Measurements from ENCODE around the gene LGR6.

LGR6 gene

GRCh38 chr1:202282025-202282371, 88.4 kb downstream of the LGR6 start:
- ChIA-PET CTCF (interaction anchor here (0.6 to 3.5 kb wide), 13 partner anchors 8 to 950 kb away, joined by 3 to 22 read pairs (median 5); partner anchors contain the start of gene LGR6), POLR2A (interaction anchor here (1.5 kb wide), 1 partner anchor 31 kb away, joined by 4 read pairs; no protein-coding TSS in a partner anchor)
- H3K4me1 ChIP-seq (ENCODE audit: control insufficient read depth, insufficient read depth, low read length) = peaks cover 17% of the 10 kb centered on the region
- no peak overlapping the region for H3K27ac ChIP-seq (ENCODE audit: extremely low read depth, low read depth, low read length)
- H3K36me3 ChIP-seq (ENCODE audit: control insufficient read depth in 2 of 2, insufficient read depth in 1 of 2, low read length in 2 of 2) = no peaks in the 10 kb centered on the region
- H3K9me3 ChIP-seq (ENCODE audit: control insufficient read depth, insufficient read depth, low read depth, low read length) = no peaks in the 10 kb centered on the region
- H3K4me3 ChIP-seq (ENCODE audit: low read depth, low read length) = no peak overlapping the region
- TF ChIP-seq, protein P1, sequence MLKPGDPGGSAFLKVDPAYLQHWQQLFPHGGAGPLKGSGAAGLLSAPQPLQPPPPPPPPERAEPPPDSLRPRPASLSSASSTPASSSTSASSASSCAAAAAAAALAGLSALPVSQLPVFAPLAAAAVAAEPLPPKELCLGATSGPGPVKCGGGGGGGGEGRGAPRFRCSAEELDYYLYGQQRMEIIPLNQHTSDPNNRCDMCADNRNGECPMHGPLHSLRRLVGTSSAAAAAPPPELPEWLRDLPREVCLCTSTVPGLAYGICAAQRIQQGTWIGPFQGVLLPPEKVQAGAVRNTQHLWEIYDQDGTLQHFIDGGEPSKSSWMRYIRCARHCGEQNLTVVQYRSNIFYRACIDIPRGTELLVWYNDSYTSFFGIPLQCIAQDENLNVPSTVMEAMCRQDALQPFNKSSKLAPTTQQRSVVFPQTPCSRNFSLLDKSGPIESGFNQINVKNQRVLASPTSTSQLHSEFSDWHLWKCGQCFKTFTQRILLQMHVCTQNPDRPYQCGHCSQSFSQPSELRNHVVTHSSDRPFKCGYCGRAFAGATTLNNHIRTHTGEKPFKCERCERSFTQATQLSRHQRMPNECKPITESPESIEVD (tag by site-specific recombination; IDR thresholded peaks at IDR 0.05) = no peak
- TF ChIP-seq ZNF600 (tag by site-specific recombination; IDR thresholded peaks at IDR 0.05) (no peak), ZNF311 (tag by site-specific recombination; IDR thresholded peaks at IDR 0.05; ENCODE audit: borderline replicate concordance) (no peak), ZNF623 (tag by site-specific recombination; IDR thresholded peaks at IDR 0.05) (no peak), ZNF16 (tag by site-specific recombination; IDR thresholded peaks at IDR 0.05; ENCODE audit: low read depth) (no peak), KLF7 (tag by site-specific recombination; IDR thresholded peaks at IDR 0.05; ENCODE audit: borderline replicate concordance) (no peak), ZNF248 (tag by site-specific recombination; IDR thresholded peaks at IDR 0.05) (no peak)

DNA sequence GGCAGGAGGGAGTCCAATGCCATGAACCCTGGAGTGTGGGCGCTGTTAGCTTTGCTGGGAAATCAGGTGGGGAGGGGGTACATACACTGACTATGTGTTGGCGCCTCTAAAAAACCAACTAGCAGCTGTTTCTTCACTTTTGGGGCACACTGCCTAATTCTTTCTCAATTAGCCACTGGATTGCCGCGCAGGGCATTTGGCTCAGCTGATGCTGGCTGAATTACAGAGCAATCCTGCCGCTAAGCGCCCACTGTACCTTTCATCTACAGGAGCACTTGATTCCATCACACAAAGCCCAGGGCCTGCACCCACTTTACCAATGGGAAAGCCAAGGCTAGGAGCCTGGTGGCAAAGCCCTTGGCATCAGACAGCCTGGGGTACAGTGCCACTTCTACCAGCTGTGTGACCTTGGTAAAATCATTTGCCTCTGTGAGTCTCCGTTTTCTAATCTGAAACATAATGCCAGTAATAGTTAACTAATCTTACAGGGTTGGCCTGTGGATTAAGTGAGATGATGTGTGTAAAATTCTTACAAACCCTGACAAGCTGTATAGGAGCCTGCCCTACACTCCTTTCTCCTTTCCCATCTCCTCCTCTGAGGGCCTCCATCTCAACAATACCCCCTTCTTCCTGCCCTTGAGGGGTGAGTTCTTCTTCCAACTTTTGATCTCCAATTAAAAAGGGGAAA, 89.1 kb downstream of the LGR6 start:
- H3K4me1 ChIP-seq (ENCODE audit: control insufficient read depth, insufficient read depth, low read length) = peaks cover 17% of the 10 kb centered on the region
- no peak overlapping the region for H3K27ac ChIP-seq (ENCODE audit: extremely low read depth, low read depth, low read length)
- no peaks in the 10 kb centered on the region for H3K9me3 ChIP-seq (ENCODE audit: control insufficient read depth, insufficient read depth, low read depth, low read length)
- H3K36me3 ChIP-seq (ENCODE audit: control insufficient read depth in 2 of 2, insufficient read depth in 1 of 2, low read length in 2 of 2) = no peaks in the 10 kb centered on the region
- H3K4me3 ChIP-seq (ENCODE audit: low read depth, low read length) = no peak overlapping the region
- TF ChIP-seq, protein P2, sequence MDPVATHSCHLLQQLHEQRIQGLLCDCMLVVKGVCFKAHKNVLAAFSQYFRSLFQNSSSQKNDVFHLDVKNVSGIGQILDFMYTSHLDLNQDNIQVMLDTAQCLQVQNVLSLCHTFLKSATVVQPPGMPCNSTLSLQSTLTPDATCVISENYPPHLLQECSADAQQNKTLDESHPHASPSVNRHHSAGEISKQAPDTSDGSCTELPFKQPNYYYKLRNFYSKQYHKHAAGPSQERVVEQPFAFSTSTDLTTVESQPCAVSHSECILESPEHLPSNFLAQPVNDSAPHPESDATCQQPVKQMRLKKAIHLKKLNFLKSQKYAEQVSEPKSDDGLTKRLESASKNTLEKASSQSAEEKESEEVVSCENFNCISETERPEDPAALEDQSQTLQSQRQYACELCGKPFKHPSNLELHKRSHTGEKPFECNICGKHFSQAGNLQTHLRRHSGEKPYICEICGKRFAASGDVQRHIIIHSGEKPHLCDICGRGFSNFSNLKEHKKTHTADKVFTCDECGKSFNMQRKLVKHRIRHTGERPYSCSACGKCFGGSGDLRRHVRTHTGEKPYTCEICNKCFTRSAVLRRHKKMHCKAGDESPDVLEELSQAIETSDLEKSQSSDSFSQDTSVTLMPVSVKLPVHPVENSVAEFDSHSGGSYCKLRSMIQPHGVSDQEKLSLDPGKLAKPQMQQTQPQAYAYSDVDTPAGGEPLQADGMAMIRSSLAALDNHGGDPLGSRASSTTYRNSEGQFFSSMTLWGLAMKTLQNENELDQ (tag by site-specific recombination; IDR thresholded peaks at IDR 0.05; ENCODE audit: low read depth) = no peak
- TF ChIP-seq IKZF3 (tag by site-specific recombination; IDR thresholded peaks at IDR 0.05) = no peak
- no peak for TF ChIP-seq ZFP3 (tag by site-specific recombination; IDR thresholded peaks at IDR 0.05; ENCODE audit: low read depth)
- TF ChIP-seq ZNF664 (tag by site-specific recombination; IDR thresholded peaks at IDR 0.05) = peak; percentile 99
- TF ChIP-seq, protein P3, sequence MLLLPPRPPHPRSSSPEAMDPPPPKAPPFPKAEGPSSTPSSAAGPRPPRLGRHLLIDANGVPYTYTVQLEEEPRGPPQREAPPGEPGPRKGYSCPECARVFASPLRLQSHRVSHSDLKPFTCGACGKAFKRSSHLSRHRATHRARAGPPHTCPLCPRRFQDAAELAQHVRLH (tag by site-specific recombination; IDR thresholded peaks at IDR 0.05) = no peak
- TF ChIP-seq ZNF23 (tag by site-specific recombination; IDR thresholded peaks at IDR 0.05; ENCODE audit: borderline replicate concordance) = no peak
- TF ChIP-seq, protein P4, sequence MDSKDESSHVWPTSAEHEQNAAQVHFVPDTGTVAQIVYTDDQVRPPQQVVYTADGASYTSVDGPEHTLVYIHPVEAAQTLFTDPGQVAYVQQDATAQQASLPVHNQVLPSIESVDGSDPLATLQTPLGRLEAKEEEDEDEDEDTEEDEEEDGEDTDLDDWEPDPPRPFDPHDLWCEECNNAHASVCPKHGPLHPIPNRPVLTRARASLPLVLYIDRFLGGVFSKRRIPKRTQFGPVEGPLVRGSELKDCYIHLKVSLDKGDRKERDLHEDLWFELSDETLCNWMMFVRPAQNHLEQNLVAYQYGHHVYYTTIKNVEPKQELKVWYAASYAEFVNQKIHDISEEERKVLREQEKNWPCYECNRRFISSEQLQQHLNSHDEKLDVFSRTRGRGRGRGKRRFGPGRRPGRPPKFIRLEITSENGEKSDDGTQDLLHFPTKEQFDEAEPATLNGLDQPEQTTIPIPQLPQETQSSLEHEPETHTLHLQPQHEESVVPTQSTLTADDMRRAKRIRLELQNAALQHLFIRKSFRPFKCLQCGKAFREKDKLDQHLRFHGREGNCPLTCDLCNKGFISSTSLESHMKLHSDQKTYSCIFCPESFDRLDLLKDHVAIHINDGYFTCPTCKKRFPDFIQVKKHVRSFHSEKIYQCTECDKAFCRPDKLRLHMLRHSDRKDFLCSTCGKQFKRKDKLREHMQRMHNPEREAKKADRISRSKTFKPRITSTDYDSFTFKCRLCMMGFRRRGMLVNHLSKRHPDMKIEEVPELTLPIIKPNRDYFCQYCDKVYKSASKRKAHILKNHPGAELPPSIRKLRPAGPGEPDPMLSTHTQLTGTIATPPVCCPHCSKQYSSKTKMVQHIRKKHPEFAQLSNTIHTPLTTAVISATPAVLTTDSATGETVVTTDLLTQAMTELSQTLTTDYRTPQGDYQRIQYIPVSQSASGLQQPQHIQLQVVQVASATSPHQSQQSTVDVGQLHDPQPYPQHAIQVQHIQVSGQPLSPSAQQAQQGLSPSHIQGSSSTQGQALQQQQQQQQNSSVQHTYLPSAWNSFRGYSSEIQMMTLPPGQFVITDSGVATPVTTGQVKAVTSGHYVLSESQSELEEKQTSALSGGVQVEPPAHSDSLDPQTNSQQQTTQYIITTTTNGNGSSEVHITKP (tag by site-specific recombination; IDR thresholded peaks at IDR 0.05) = no peak
- TF ChIP-seq REPIN1 (tag by site-specific recombination; IDR thresholded peaks at IDR 0.05; ENCODE audit: low read depth) = no peak
- peak; percentile 86 for TF ChIP-seq ZNF121 (tag by site-specific recombination; IDR thresholded peaks at IDR 0.05)
- TF ChIP-seq ZNF184 (tag by site-specific recombination; IDR thresholded peaks at IDR 0.05) = no peak
- ChIA-PET POLR2A (interaction anchor here (0.5 to 1.5 kb wide), 4 partner anchors 31 to 90 kb away, joined by 3 to 7 read pairs (median 4); no protein-coding TSS in a partner anchor), CTCF (interaction anchor here (0.6 to 3.5 kb wide), 9 partner anchors 8 to 297 kb away, joined by 4 to 22 read pairs (median 6); partner anchors contain the start of gene LGR6)
